Activated CD8-positive, alpha-beta memory T cell treated with anti-CD3 and anti-CD28 coated beads, Interleukin-2, amount 50 U/mL, for 1 hour (primary cell): ENCODE data around the gene ADGRE2.

Source experiments
- DNase-seq: peaks from one replicate; pipeline ENCODE4 v3.0.0-alpha.2; 2020; ENCODE audit errors: extremely low read depth

ADGRE2 gene

GRCh38 chr19:14733574-14733973, 44.8 kb downstream of the ADGRE2 start:
- no peak for DNase-seq

GRCh38 chr19:14732510-14732909, 45.9 kb downstream of the ADGRE2 start:
- no peak for DNase-seq

- no peak for DNase-seq
Measured at GRCh38 chr19:14731200-14731599, 47.2 kb downstream of the ADGRE2 start.

- DNase-seq = no peak
Measured at GRCh38 chr19:14728595-14728994, 49.8 kb downstream of the ADGRE2 start.

- no peak for DNase-seq
Measured at GRCh38 chr19:14722127-14722526, 56.2 kb downstream of the ADGRE2 start.

DNA sequence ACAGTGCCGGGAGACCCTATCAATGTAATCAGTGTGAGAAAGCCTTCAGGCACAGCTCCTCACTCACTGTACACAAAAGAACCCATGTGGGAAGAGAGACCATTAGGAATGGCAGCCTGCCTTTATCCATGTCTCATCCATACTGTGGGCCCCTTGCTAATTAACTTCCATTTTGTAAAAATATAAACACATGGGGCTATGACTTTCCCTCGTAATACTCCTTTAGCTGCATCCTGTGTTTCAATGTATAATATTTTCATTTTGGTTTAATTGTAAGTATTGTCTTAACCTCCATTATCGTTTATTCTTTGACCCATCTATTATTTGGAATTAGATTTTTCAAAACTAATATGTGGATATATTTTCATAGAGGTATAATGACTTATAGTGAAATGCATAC, 59.2 kb downstream of the ADGRE2 start:
- DNase-seq = no peak

DNA sequence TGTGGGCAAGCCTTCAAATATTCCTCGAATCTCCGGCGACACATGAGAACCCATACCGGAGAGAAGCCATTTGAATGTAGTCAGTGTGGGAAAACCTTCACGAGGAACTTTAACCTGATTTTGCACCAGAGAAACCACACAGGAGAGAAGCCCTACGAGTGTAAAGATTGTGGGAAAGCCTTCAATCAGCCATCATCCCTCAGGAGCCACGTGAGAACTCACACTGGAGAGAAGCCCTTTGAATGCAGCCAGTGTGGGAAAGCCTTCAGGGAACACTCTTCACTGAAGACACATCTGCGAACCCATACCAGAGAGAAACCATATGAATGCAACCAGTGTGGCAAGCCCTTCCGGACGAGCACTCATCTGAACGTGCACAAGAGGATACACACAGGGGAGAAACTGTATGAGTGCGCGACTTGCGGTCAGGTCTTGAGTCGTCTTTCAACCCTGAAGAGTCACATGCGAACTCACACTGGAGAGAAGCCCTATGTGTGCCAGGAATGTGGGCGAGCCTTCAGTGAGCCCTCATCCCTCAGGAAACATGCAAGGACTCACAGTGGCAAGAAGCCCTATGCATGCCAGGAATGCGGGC, 59.7 kb downstream of the ADGRE2 start:
- DNase-seq = no peak

- no peak for DNase-seq
Measured at GRCh38 chr19:14715841-14716240, 62.5 kb downstream of the ADGRE2 start.

DNA sequence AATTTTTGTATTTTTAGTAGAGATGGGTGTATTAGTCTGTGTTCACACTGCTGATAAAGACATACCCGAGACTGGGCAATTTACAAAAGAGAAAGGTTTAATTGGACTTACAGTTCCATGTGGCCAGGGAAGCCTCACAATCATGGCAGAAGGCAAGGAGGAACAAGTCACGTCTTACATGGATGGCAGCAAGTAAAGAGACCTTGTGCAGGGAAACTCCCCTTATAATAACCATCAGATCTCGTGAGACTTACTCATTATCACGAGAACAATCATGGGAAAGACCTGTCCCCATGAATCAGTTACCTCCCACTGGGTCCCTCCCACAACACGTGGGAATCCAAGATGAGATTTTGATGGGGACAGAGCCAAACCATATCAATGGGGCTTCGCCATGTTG, 73.9 kb downstream of the ADGRE2 start:
- no peak for DNase-seq

GRCh38 chr19:14703833-14704232, 74.5 kb downstream of the ADGRE2 start:
- DNase-seq = no peak

DNA sequence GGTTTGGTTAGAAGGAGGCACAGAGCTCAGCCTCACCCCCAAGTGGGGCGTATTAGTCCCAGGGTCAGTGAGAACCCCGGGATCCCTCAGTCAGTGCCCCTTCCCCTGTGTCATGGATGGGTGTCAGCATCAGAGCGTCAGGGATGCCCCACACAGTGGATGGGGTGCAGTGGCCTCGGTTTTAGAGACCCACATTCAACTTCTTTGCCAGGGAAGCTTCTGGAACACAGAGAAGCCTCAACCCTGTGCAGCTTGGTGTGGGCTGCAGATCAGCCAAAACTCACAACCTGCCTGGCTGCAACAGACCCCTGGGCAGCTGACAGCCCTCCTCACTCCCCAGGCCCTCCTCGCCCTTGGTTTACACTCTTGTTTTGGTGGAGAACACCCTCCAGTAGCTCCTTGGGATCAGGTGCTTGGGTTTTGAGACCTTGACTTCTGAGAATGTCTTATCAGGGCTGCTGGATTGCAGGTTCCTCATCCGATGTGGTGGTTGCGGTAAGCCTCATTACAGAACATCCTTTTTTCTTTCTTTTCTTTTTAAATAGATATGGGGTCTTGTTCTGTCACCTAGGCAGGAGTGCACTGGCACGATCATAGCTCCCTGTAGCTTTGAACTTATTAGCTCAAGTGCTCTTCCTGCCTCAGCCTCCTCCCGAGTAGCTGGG, 77.5 kb downstream of the ADGRE2 start:
- DNase-seq = no peak

DNA sequence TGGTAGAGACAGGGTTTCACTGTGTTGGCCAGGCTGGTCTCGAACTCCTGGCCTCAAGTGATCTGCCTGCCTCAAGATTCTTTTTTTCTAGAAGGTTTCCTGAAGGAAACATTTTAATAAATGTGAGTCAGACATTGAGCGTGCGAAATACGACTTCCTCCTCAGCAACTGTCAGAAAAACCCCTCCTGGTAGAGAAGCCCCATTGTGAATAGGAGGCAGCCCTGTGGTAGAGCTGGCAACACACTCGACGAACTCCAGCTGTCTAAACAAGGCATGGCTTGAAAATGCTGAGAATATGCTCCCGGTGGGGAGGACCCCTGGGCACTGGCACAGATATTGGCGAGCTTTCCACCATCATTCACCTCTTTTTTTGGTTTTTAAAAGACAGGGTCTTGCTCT, 78.7 kb downstream of the ADGRE2 start:
- no peak for DNase-seq

DNA sequence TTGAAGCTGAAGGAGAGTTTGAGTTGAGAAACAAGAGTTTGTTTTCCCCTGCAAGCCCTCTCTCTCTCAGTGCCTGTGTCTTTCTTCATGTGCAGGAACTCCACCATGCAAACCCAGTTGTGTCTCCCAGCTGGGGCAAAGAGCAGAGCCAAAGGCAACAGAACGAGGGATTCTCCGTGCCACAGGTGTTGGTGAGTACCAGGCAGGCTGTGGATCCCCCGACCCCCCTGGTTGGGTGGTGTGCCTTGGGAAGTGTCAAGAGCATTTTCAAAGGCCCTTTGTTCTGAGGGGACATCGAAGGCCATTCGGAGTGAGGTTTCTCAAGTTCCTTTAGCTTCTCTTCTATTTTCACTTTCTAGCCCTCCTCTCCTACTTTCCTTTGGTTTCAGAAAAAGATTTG, 82.9 kb downstream of the ADGRE2 start:
- no peak for DNase-seq

DNA sequence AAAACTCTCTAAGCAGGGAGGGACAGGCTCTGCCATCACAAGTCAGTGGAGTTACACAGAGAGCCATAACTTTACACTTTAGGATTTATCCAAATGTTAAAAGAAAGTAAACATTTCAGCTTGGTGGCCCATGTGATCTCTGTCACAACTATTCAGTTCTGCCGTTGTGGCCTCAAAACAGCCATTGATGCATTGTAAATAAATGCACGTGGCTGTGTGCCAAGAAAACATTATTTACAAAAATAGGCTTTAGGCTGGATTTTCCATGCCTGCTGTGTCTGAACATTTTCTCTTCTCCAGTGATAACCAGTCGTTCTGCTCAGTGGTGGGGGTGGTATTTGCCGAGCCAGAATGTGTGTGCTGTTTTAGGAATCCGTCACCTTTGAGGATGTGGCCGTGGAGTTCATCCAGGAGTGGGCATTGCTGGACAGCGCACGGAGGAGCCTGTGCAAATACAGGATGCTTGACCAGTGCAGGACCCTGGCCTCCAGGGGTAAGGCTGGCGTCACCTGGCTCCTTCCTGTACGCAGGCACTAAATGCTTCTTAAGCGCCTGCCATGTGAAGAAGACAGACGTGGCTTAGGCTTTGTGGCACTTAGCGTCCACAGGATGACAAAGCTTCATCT, 83.6 kb downstream of the ADGRE2 start:
- no peak for DNase-seq

GRCh38 chr19:14689598-14690503, 88.5 kb downstream of the ADGRE2 start, which contains the start of gene ZNF333:
Gene ZNF333 (plus strand): TSS chr19:14690048. CDS start chr19:14693492, 3,444 bp downstream.
- DNase-seq = peak; percentile 95

DNA sequence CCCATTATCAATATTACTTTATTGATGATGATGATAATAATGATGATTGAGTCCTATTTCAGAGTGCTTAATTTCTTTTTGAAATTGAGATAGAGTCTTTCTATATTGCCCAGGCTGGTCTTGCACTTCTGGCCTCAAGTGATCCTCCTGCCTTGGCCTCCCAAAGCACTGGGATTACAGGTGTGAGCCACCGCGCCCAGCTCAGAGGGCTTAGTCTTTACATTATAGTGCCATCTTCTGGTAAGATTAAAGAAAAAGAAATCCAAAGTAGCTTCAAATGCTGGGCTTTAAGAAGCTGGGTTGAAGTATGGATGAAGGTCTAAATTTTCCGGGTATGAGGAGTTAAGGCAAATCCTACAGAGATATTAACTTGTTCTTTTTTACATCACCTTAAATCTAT, 91.9 kb downstream of the ADGRE2 start:
- no peak for DNase-seq

DNA sequence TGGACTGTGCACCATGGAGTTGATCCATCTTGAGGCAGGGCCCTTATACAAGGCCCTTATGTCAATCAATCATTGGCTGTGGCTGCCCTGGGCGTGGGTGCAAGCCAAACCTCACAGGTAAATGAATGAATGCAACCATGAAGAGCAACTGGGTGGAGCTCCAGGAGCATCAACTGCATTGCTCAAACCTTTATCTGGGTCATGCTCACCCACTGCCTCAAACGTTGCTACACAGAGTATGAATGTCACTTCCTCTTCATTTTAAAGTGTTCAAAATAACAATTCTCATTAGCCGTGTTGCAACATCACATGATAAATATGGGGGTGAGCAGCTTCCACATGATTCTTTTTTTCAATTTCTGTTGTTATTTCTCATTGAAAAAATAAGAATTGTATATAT, 94.9 kb downstream of the ADGRE2 start:
- DNase-seq = no peak
